ENCODE results near the gene KLHL11. TPM values are rescaled to one million over a fixed set of nuclear protein-coding genes. Genes with fewer than 3 reads are reported as not detected.

The KLHL11 gene
- total RNA-seq, 4 donors from 2014 or later, result 16.2 to 18.8 (median 18.0) TPM

DNA sequence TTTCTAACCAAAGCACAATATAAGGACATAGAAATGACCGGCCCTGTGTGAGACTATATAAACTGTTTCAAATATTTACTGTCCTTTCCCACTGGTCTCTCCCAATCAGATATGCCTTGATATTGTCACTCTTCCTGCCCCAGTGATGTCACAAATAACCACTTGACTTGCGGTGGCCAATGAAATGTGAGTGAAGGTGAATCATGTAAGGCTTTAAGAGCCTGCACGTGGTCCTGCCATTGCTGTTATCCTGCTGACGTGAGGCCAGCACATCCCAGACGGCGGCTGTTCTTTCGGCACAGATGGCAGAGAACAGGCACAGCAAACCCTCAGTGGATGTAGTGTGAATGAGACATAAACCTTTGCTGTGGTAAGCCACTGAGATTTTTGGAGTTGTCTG lies 5.4 kb upstream of the KLHL11 start:
- ATAC-seq (ENCODE audit: low FRiP score) (no peak), DNase-seq (ENCODE audit: low spot score) (no peak)
- TF ChIP-seq, protein P1, sequence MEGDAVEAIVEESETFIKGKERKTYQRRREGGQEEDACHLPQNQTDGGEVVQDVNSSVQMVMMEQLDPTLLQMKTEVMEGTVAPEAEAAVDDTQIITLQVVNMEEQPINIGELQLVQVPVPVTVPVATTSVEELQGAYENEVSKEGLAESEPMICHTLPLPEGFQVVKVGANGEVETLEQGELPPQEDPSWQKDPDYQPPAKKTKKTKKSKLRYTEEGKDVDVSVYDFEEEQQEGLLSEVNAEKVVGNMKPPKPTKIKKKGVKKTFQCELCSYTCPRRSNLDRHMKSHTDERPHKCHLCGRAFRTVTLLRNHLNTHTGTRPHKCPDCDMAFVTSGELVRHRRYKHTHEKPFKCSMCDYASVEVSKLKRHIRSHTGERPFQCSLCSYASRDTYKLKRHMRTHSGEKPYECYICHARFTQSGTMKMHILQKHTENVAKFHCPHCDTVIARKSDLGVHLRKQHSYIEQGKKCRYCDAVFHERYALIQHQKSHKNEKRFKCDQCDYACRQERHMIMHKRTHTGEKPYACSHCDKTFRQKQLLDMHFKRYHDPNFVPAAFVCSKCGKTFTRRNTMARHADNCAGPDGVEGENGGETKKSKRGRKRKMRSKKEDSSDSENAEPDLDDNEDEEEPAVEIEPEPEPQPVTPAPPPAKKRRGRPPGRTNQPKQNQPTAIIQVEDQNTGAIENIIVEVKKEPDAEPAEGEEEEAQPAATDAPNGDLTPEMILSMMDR (IDR thresholded peaks at IDR 0.05), result no peak

DNA sequence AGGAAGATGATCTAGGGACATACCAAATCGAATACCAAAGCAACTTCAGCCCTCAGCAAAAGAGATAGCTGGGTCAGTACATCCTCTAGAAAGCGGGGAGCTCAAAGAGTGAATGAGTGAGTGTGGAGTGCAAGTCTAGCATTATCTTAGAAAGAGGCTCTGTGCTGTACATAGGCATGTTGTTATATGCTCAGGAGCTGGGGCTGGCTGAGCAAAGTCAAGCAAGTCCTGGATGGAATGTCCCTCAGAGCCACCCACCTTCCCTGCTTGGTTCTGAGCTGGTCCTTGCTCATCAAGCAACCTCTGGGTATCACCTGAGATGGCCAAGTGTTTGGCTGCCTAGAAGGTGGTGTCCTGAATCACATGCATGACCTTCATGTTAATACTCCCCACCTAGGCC lies 4.9 kb upstream of the KLHL11 start:
- TF ChIP-seq, protein P1 (IDR thresholded peaks at IDR 0.05), result no peak
- ATAC-seq (ENCODE audit: low FRiP score) (no peak), DNase-seq (ENCODE audit: low spot score) (no peak)

DNA sequence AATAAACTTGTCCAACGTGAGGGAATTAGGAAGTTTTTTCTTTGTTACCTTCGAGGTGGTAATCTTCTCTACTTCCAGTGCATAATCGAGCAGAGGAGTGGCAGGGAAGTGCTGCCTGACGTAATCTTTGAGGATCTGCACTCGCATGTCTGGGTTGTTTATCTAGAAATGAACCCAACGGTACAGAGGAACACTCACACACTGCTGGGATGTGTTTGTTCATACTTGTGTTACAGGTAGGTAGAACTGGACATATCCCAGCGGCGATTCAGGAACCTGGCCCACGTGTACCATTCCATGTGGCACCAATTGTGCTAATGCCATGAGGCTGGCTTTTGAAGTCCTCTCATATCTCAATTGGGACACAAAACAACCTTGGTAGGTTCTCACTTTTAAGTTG lies 4.2 kb upstream of the KLHL11 start:
- TF ChIP-seq, protein P1 (IDR thresholded peaks at IDR 0.05), result no peak
- ATAC-seq (ENCODE audit: low FRiP score) (no peak), DNase-seq (ENCODE audit: low spot score) (no peak)

DNA sequence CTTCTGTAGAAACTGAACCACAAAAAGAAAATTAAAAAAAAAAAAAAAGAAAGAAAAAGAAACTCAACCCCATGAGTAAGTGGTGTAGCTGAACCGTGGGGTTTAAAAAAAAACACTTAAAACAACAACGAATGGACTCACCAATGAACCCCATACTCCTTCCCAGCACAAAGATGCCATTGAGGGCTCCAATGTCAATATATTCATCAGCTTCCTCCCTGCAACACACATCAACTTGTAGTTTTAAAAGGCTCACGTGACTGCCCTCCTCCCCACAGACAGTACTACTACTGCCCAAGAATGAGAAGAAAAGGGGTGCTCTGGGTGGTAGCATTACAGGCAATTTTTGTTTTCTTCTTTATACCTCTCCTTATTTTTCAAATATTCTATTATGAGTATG lies 3.3 kb upstream of the KLHL11 start:
- DNase-seq (ENCODE audit: low spot score), result no peak
- ATAC-seq (ENCODE audit: low FRiP score), result no peak
- TF ChIP-seq, protein P1 (IDR thresholded peaks at IDR 0.05), result no peak

DNA sequence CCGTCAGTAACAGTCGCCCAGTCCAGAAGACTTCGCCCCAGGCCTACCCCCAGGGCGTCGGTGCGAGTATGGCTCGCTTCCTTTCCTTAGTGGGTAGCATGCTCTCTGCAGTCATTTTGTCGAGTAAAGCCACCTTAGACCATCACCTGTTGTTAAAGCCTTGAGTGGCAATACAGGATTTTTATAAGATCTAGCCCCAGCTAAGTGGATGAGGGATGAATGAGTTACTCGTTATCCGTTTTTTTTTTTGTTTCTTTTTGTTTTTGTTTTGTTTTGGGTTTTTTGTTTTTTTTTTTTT lies 322 bp upstream of the KLHL11 start:
- TF ChIP-seq, protein P1 (IDR thresholded peaks at IDR 0.05), result no peak
- DNase-seq (ENCODE audit: low spot score) (no peak), ATAC-seq (ENCODE audit: low FRiP score) (no peak)

DNA sequence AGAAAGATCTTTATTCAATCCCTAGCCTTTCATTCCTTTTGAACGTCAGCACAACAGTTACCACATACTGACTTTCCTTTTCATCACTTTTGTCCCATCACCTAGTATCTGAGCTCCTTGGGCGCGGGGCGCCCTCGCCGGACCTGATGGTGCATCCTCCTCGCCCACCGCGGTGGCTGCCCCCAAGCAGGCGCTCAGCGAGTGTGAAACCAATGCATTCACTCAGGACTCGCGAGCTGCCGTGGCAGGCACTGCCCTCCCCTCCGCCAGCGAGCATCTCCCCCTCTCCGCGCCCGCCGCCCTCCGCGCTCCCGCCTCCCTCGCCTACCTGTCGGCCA lies 756 bp downstream of the KLHL11 start:
- ATAC-seq (ENCODE audit: low FRiP score) (no peak), DNase-seq (ENCODE audit: low spot score) (no peak)
- TF ChIP-seq, protein P1 (IDR thresholded peaks at IDR 0.05), result no peak

DNA sequence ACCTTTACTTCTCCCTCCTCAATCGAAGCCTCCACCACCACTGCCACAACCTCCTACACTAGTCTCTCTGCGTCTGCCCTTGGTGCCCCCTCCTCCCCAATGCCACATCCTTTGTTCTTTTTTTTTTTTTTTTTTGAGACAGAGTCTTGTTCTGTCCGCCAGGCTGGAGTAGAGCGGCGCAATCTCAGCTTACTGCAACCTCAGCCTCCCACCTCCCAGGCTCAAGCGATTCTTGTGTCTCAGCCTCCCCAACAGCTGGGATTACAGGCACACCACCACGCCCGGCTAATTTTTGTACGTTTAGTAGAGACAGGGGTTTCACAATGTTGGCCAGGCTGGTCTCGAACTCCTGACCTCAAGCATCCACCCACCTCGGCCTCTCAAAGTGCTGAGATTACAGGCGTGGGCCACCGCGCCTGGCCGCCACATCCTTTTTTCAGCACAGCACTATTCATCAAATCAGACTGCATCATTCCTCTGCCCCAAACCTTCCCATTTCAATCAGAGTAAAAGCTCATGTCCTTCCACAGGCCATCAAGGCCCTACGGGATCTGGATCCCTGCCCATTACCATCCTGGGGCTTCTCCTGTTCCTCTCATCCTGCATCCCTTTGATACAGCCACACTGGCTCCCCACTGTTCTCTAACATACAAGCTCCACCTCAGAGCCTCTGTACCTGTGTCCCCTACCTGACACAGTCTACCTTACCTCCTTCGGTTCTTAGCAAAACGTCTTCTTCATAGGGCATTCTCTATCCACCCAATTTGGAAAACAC lies 2.0 kb downstream of the KLHL11 start:
- ATAC-seq (ENCODE audit: low FRiP score) (no peak), DNase-seq (ENCODE audit: low spot score) (no peak)
- TF ChIP-seq, protein P1 (IDR thresholded peaks at IDR 0.05), result no peak
